Activated T-cell treated with anti-CD3 and anti-CD28 coated beads for 1 hour (primary cell): ENCODE data around the gene FMO4.
"Not testable (repeated sequence)": the region's sequence is repeated elsewhere in the genome, so short reads cannot be mapped to it uniquely, and the experiment has no call there.

ENCODE experiments used
- DNase-seq: peaks from one replicate; pipeline ENCODE4 v3.0.0-alpha.2; 2020; ENCODE audit warnings: low read depth

The FMO4 gene, protein sequence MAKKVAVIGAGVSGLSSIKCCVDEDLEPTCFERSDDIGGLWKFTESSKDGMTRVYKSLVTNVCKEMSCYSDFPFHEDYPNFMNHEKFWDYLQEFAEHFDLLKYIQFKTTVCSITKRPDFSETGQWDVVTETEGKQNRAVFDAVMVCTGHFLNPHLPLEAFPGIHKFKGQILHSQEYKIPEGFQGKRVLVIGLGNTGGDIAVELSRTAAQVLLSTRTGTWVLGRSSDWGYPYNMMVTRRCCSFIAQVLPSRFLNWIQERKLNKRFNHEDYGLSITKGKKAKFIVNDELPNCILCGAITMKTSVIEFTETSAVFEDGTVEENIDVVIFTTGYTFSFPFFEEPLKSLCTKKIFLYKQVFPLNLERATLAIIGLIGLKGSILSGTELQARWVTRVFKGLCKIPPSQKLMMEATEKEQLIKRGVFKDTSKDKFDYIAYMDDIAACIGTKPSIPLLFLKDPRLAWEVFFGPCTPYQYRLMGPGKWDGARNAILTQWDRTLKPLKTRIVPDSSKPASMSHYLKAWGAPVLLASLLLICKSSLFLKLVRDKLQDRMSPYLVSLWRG

DNA sequence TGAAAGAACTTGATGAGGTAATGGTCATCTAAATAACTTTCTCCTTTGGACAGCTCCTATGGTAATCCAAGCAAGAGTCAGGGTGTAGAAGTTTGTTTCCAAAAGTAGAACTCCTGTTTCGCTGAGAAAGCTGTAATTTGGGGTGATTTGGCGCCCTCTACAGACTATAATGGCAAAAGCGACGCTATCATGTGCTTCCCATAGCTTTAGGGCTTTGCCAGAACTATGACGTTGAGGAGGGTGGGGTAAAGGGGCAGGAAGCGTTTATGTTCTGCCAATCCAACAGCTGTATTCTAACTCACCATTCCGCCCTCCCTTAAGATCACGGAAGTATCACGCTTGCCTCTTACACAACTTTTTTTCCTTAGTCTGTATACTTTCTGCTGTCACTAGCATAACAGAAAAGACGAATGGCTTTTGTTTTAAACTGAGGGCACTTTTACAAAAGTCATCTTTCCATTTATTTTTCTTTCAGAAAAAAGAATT lies at the start of gene FMO4:
Gene FMO4, plus strand, starts transcription at position 349 of the 486 bp plus-strand sequence. CDS start 5,643 bp downstream, outside the sequence.
- peak; percentile 58 for DNase-seq

DNA sequence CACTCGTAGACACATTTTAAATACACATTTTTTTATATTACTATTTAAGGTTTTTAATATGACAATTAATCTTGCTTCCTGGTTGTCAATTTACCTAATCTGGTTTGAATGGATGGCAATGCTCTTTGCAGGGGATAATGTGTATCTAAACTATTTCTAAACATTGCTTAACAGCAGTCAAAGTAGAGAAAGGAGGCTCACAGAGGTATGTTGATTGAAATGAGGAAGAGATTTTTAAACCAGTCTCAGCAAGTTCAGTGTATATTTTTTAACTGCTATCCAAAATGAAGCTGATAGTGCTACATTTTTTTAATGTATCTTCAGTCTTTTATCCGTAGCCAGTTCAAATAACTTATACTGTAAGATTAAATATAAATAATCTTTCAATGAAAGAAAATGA lies 48.3 kb upstream of the FMO4 start:
- no peak for DNase-seq

DNA sequence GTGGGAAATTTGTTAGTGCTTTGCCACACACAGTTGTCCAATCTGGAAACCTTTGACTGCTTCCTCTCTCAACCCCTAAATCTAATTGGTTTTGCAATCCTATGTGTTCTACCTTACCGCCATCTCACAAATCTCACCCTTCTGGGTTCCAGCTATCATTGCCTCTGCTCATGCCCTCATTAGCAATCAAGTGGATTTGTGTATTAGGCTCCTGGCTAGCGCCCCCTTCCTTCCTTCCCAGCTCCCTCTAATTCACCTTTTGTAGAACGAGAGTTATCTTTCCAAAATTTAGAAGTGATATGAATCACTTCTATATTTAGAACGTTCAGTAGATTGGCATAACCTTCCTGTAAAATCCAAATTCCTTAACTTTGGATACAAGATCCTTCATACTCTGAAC lies 47.1 kb upstream of the FMO4 start:
- DNase-seq = no peak

DNA sequence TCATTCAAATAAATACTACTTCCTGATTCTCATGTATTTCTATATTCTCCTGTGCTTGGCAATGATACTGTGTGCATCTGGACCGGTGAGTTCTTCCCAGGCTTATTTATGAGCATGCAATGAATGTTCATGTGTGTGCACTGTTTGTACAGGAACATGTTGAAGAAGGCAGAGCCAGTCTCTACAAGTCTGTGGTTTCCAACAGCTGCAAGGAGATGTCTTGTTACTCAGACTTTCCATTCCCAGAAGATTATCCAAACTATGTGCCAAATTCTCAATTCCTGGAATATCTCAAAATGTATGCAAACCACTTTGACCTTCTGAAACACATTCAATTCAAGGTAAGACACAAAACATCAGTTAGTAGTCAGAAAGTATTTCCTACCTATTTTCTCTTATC lies 46.6 kb upstream of the FMO4 start:
- DNase-seq = no peak

DNA sequence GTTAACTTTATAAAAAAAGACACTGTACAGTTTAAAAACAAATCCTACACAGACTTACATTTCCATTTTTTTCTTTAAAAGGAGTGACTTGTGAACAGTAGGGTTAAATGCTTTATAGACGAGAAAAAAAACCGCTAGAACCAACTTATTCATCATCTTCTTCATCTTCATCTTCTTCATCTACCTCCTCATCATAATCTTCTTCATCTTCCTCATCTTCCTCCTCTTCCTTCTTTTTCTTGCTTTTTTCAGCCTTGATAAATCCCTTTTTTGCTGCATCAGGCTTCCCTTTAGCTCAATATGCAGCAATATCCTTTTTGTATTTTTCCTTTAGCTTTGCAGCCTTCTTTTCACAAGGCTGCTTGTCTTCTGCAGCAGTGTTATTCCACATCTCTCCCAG lies 43.2 kb upstream of the FMO4 start:
- DNase-seq = no peak

DNA sequence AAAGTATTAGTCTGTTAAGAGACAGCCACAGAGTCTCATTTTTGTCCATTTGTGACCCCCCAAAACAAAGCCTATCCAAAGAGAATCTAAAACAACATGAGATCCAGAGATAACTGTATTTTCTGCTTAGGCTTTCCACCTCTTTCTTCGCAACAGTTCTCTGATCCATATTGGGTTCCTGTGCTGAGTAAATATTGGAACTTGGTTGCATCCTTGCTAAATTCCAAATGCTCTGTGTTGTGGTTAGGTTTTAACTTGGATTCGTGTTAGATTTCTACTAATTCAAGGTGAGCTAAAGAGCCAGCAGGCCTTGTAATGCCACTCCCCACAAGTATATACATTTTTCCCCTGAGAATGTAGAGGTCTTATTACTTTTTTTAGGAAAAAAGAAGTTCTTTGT lies 36.4 kb upstream of the FMO4 start:
- DNase-seq = no peak

DNA sequence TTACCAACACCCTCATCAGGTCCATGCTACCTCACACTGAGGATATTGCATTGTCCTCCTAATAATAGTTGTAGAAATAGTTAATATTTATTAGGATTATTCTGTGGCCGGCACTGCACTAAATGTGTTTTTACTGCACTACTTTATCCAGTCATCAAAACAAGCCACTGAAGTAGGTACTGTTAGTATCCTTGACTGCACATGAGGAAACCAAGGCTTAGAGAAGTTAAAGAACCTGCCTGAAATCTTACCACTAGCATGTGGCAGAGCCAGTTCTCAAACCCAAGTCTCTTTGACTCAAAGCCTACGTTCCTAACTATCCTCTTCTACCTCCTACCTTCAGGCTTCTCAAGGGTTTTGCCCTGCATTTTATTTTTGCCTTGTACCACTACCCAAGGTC lies 34.7 kb upstream of the FMO4 start:
- no peak for DNase-seq

DNA sequence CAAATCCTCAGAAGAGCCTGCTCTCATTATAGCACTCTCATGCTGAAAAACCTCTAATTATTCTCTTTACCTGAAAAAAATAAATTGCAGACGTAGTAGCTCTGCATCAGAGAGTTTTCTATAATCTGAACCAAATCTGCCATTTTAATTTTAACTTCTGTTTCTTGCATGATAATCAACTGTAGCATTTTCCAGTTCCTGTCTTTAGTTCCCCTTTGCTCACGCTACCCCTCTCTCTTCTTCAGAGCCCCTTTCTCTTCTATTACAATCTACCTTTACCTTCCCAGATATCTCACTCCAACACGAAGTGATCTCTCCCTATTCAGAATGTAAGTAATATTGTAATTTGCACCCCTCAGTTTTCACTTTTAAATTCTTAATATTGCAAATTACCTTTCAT lies 34.3 kb upstream of the FMO4 start:
- no peak for DNase-seq

DNA sequence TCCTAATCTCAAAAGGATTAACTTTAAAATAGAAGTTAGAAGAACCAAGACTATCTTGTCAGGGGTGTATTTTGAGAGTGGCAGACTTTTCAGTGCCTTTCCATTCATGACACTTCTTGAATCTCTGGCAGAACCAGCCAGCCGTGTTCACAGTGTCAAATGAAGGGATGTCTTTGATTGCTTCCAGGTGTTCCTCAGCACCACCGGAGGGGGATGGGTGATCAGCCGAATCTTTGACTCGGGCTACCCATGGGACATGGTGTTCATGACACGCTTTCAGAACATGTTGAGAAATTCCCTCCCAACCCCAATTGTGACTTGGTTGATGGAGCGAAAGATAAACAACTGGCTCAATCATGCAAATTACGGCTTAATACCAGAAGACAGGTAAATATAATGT lies 33.4 kb upstream of the FMO4 start:
- DNase-seq = no peak

DNA sequence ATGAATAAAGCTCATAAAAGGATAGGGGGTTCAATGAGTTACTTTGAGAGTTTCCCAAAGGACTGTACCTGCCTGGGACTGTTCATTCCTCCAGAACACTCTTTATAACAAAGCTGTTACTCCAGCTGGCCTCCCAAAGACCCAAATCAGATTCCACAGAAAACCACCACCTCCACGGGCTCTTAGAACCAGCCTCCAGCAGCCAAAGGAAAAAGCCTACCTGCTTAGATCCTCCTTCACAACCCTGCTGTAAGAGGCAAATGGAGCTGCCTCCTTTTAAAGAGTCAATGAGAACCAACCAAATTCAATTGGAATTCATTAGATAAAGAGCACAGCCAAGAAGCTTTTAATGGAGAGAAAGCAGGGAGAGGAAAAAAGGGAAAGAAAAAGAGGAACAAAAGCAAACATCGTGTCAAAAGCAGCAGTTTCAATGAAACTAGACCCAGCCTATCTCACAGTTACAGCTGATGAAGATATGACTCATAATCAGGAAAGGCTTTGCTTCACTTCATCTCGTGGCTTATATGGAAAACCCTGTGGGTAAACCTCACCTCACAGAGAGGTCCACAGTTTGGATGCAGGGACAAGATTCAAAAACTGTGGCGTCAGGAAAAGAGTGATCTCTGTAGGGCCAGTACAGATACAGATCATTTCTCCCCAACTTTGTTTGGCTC lies 27.8 kb upstream of the FMO4 start:
- no peak for DNase-seq

DNA sequence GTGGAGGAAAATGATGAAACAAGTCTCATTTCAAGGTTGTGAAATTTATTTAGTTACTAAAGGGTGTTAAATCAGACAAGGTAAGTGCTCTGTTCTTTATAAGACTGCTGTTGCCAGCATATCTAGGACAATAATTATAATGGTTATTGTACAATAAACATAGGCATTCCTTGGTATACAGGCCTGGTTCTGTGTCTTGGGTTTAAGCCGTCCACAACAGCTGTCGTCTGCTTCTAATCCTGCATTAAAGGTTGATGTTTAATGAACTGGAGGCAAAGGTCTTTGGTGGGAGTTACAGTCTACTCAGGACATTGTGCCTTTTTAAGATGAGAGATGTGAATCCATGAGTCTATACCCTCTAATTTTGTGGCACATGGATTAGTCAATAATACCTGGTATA lies 23.4 kb upstream of the FMO4 start:
- no peak for DNase-seq

DNA sequence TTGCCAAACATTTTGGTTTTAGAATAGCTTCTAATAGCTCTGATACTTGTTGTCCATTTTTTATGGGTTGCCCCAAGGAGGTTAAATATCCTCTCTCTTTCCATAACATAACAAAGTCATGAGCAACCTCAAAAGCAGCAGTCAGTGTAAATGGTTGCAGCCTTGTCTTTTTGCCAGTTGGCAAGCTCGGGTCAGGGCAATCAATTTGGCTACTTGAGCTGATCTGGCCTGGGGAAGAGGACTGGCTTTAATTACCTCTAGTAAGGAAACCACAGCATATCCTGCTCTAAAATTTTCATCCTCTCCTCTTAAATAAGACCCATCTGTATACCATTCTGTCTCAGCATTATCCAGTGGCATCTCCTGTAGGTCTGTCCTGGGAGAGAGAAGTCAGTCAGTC lies 21.2 kb upstream of the FMO4 start:
- DNase-seq = no peak

DNA sequence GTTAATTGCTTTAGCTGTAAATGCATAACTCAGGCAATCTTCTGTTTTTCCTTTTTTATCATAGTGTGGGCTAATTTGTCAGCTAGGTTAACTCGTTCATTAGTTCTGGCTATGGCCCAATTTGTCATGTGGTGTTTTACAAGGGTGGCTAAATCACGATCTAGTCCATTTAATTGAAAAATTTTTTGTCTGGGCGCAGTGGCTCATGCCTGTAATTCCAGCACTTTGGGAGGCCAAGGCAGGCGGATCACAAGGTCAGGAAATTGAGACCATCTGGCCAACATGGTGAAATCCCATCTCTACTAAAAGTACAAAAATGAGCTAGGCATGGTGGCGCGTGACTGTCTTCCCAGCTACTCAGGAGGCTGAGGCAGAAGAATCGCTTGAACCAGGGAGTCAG lies 18.6 kb upstream of the FMO4 start:
- not testable (repeated sequence) for DNase-seq

DNA sequence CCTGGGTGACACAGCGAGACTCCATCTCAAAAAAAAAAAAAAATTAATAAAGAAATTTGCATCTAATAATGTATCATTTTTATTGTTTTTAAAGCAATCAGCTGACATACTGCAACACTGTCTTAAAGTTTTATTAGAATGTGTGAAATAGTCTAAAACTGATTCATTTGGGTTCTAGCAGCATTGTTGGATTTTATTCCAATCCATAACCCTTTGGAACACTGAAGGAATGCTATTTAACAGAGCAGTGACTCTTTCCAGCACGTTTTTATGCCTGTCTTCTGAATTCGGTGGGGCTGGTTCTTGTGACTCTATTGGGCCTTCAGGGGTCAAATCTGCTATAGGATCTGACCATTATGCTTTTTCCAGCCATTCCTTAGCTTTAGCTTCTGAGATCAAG lies 18.2 kb upstream of the FMO4 start:
- no peak for DNase-seq

DNA sequence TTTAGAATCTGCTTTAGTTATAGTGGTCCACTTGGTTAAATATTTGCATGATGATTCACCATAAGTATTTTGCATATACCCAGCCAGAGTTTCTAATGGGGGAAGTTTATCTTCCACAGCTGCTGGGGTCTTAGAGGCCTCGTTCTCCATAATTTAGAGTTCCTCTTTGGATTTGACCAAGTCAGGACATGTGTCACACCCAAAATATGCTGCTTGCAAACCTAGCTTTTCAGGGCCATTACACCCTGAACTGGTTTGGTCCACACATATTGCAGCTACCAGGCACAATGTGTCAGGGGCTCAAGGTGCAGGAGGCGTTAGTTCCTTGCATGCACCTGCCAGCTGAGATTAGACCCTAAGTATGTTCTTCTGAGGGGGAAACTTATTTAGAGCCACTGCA lies 17.1 kb upstream of the FMO4 start:
- DNase-seq = no peak

DNA sequence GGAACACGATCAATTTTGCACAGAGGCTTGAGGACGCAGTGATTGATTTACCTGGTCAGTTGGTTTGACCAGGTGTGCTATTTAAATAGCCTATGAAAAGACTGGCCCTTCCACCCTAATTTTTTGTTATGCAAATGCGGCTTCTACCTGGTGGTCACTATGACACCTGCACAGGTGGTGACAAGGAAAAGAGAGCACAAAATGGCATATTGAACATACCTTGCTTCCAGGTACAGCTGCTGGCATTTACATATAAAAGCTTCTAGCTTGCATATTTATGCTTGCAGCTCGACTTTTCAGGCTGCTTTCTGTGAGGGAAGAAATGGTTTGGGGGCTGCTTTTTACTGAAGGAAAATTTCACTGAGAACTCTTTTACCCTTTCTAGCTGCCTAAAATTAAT lies 15.3 kb upstream of the FMO4 start:
- no peak for DNase-seq

DNA sequence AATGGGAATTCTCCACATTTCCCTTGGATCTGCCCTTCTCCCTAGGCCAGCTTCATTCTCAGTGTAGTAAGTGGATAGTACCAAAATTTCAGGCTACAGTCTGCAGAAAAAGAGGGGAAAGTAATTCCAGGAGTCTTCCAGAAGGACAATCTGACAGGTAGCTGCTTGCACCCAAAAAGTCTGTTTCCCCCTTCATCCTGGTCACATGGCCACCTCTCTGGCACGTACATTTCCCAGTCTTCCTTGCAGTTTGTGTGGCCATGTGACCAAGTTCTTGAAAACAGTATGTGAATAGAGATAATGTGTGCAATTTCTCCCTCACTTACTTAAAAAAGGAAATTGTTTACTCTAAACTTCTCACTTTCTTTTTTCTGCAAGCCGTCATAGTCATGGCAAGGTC lies 14.6 kb upstream of the FMO4 start:
- no peak for DNase-seq

DNA sequence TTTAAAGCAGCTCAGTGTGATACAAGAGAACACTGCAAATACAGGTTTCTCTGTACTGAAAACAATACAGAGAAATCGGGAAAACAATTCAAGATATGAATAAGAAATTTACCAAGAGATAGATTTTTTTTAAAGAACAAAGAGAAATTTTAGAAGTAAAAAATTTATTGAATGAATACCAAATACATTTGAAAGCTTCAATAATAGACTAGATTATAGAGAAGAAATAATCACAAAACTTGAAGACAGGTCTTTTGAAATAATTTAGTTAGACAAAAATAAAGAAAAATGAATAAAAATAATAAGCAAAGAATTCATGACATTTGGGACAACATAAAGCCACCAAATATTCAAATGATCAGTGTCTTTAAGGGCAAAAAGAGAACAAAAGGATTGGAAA lies 13.6 kb upstream of the FMO4 start:
- no peak for DNase-seq

DNA sequence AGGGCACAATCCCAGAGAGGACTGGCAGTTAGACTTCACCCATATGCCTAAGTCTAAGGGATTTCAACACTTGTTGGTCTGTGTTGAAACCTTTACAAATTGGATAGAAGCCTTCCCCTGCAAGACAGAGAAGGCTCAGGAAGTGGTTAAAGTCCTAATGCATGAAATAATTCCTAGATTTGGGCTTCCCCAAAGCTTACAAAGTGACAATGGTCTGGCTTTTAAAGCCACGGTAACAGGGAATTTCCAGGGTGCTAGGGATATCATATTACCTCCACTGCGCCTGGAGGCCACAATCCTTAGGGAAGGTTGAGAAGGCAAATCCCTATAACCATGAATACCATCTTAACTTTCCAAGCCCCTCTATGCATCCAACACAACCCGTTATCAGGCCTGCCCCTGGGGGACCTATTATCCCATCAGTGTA lies 3.3 kb upstream of the FMO4 start:
- no peak for DNase-seq

DNA sequence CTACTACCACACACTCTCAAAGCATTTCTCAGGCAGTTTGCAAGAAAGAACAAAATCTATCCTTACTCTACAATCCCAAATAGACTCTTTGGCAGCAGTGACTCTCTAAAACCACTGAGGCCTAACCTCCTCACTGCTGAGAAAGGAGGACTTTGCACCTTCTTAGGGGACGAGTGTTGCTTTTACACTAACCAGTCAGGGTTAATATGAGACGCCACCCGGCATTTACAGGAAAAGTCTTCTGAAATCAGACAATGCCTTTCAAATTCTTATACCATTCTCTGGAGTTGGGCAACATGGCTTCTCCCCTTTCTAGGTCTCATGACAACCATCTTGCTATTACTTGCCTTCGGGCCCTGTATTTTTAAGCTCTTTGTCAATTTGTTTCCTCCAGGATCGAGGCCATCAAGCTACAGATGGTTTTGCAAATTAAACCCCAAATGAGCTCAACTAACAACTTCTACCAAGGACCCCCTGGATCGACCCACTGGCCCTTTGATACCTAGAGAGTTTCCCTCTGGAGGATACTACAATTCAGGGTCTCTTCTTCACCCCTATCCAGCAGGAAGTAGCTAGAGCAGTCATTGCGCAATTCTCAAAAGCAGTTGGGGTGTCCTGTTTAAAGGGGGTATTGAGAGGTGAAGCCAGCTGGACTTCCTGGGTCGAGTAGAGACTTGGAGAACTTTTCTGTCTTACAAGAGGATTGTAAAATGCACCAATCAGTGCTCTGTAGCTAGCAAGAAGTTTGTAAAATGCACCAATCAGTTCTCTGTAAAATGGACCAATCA lies 2.0 kb upstream of the FMO4 start:
- DNase-seq = no peak

DNA sequence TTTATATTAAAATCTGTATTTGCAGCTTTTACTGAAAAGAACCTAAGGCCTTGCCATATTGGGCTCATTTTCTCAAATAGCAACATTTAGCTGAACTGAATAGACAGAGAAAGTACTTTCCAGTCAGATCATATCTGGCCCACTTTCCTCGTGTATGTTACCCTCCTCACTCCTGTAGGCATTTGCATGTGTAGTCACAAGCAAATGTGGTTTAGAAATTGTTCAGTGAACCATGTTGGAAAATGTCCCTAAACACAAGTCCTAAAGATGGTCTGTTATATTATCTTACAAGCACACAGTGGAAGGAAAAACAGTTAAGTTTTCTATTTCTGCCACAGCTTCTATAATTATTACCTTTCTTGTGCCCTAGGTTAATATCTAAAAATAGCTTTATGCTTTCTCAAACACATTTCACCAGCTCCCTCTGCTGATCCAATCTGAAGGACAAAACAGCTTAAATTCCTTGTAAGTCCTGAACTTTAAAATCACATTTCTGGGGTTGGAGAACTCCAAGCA lies 606 bp upstream of the FMO4 start:
- DNase-seq = no peak

DNA sequence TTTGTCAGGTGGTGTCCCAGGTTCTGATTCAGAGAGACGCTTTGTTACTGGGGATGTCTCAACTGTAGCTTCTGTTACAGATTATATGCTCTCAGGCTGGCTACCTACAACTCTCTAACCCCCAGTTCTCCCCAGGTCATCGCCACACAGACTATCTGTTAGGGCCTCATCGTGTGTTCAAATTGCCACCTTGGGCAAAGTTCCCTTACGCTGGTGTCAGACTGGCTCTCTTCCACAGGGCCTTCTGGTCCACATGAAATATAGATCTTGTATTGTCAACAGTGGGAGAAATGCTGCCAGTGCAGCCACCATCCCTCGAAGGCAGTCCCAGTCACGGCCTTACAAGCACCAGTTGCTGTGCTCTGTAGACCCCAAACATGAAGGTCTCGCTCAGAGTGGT lies 15.3 kb downstream of the FMO4 start:
- no peak for DNase-seq
